ENCODE results near the gene CAMTA1.
A peak's percentile ranks its signal among the peaks of the same experiment; 100 is the strongest.

DNA sequence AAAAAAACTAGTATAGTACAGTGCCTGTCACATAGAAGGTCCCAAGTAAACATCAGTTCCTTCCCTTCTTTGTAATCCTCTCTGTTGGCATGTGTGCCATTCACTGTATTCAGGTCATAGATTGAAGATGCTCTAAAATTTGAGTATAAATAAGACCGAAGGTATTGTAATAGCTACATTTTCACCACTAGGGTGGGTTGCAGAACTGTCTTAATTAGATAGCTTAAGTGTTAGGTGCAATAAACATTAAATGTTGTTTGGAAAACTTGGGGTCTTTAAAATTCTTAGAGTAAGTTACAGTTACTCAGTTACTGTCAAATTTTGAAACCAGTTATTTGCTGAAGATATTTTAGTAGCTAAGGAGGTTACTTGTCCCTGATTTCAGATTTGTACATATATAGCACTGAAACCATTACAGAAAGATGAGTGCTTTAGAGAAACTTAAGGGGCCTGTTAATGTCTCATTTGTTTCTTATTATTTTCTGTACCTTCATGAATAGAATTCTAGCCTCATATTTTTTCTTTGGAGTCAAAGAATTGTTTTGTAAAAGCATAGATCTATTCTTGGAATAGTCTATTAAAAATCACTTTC lies 1023.1 kb downstream of the CAMTA1 start:
- TF ChIP-seq POLR2A (IDR thresholded peaks at IDR 0.05): no peak
- TF ChIP-seq, protein P1, sequence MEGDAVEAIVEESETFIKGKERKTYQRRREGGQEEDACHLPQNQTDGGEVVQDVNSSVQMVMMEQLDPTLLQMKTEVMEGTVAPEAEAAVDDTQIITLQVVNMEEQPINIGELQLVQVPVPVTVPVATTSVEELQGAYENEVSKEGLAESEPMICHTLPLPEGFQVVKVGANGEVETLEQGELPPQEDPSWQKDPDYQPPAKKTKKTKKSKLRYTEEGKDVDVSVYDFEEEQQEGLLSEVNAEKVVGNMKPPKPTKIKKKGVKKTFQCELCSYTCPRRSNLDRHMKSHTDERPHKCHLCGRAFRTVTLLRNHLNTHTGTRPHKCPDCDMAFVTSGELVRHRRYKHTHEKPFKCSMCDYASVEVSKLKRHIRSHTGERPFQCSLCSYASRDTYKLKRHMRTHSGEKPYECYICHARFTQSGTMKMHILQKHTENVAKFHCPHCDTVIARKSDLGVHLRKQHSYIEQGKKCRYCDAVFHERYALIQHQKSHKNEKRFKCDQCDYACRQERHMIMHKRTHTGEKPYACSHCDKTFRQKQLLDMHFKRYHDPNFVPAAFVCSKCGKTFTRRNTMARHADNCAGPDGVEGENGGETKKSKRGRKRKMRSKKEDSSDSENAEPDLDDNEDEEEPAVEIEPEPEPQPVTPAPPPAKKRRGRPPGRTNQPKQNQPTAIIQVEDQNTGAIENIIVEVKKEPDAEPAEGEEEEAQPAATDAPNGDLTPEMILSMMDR (IDR thresholded peaks at IDR 0.05): peak in 3 of 7 experiments; percentile 28 to 35 (median 33)
- TF ChIP-seq POLR2AphosphoS5 (IDR thresholded peaks at IDR 0.05): no peak
- no peak for TF ChIP-seq EP300 (IDR thresholded peaks at IDR 0.05)

Data from stomach (tissue), 4 donors.